Endothelial cell of umbilical vein (primary cell): ENCODE data around the gene SYNGR4. TPM values are rescaled to one million over a fixed set of nuclear protein-coding genes. Genes with fewer than 3 reads are reported as not detected.

Experiments used
- BruUV-seq: library from RNA; stranded (reverse); fragments of 400-500 nt; replicated peaks from 2 replicates; lab custom pipeline; 2021; lab: Mats Ljungman, UMichigan
- CTCF ChIA-PET: fragments of 300-600, 350-600 bp; sonication (Branson Sonifier 250); formaldehyde crosslinking; loops from one replicate; lab custom pipeline; 2021; ENCODE audit warnings: antibody characterized with exemption, inconsistent platforms; lab: Charles Lee
- POLR2A ChIA-PET: fragments of 300-600, 350-600 bp; sonication (Branson Sonifier 250); formaldehyde crosslinking; loops from one replicate; lab custom pipeline; 2021; ENCODE audit warnings: antibody characterized with exemption, inconsistent platforms; lab: Charles Lee
- DNase-seq: peaks from one replicate; pipeline ENCODE4 v3.0.0-alpha.2; 2011; ENCODE audit warnings: low read depth, low spot score
- FAIRE-seq: peaks from 2 replicates; lab custom pipeline; 2011; peaks lifted over from hg19 to GRCh38; lab: Jason Lieb, UNC
- H2AFZ ChIP-seq: 2 replicates; pipeline ENCODE4 v1.6.0; 2012; ENCODE audit warnings: low read depth, low read length, control low read depth, inconsistent platforms
- H3K27ac ChIP-seq: 2 replicates; pipeline ENCODE4 v1.5.1; 2011; ENCODE audit warnings: low read depth, mild to moderate bottlenecking, control low read depth, low read length, moderate library complexity; ENCODE audit not compliant: insufficient read depth
- H3K27me3 ChIP-seq, 2 experiments: 2 replicates each; pipeline versions ENCODE4 v1.6.0 to v1.6.1; 2011; ENCODE audit warnings: low read length in 2 of 2, mixed read lengths in 1 of 2; ENCODE audit not compliant: control insufficient read depth in 2 of 2, insufficient read depth in 2 of 2
- H3K36me3 ChIP-seq, 2 experiments: 2 replicates in 1 of 2; 3 replicates in 1 of 2; pipeline ENCODE4 v1.5.1; 2011; ENCODE audit warnings: low read length in 2 of 2, mild to moderate bottlenecking in 1 of 2, moderate library complexity in 1 of 2; ENCODE audit not compliant: control insufficient read depth in 2 of 2, insufficient read depth in 2 of 2; ENCODE audit errors: extremely low read depth in 1 of 2
- H3K4me1 ChIP-seq: 3 replicates; pipeline ENCODE4 v1.5.1; 2011; ENCODE audit warnings: mild to moderate bottlenecking, low read length; ENCODE audit not compliant: control insufficient read depth, insufficient read depth; ENCODE audit errors: extremely low read depth
- H3K4me2 ChIP-seq: 2 replicates; pipeline ENCODE4 v1.6.1; 2011; ENCODE audit warnings: low read length, control low read depth, mixed read lengths; ENCODE audit not compliant: insufficient read depth
- H3K4me3 ChIP-seq, 3 experiments: fragments of 200-600 bp in 1 of 3; sonication (generic), shearing (Covaris generic) in 1 of 3; replicated peaks in 1 of 3; 2 replicates each; pipeline ENCODE4 v1.5.1; 2011 to 2016; ENCODE audit warnings: control low read depth in 3 of 3, low read length in 3 of 3, mild to moderate bottlenecking in 2 of 3, inconsistent platforms in 1 of 3, low read depth in 1 of 3, moderate library complexity in 1 of 3; ENCODE audit not compliant: insufficient read depth in 1 of 3
- H3K79me2 ChIP-seq: 2 replicates; pipeline ENCODE4 v1.6.0; 2012; ENCODE audit warnings: low read length, inconsistent platforms; ENCODE audit not compliant: control insufficient read depth, insufficient read depth
- H3K9ac ChIP-seq: replicated peaks from 2 replicates; pipeline ENCODE3; 2011; ENCODE audit warnings: low read length, control low read depth; ENCODE audit not compliant: insufficient read depth; ENCODE audit errors: extremely low read depth
- H3K9me1 ChIP-seq: replicated peaks from 3 replicates; pipeline ENCODE4 v1.6.0; 2011; ENCODE audit warnings: mild to moderate bottlenecking, low read length; ENCODE audit not compliant: control insufficient read depth, insufficient read depth; ENCODE audit errors: extremely low read depth
- H3K9me3 ChIP-seq: replicated peaks from 2 replicates; pipeline ENCODE4 v1.5.1; 2012; ENCODE audit warnings: low read length, inconsistent platforms; ENCODE audit not compliant: control insufficient read depth, insufficient read depth
- H4K20me1 ChIP-seq: replicated peaks from 2 replicates; pipeline ENCODE3; 2011; ENCODE audit warnings: mild to moderate bottlenecking, low read length; ENCODE audit not compliant: control insufficient read depth, insufficient read depth; ENCODE audit errors: extremely low read depth
- EZH2 ChIP-seq: IDR thresholded peaks from 2 replicates; pipeline ENCODE4 v1.6.1; 2012; ENCODE audit warnings: borderline replicate concordance, low read depth, mild to moderate bottlenecking, moderate library complexity, low read length, inconsistent platforms; ENCODE audit not compliant: severe bottlenecking
- FOS ChIP-seq: IDR thresholded peaks from 2 replicates; pipeline ENCODE4 v1.6.1; 2011; ENCODE audit warnings: mild to moderate bottlenecking, low read length, moderate library complexity, borderline replicate concordance; ENCODE audit not compliant: insufficient read depth
- GATA2 ChIP-seq: IDR thresholded peaks from 2 replicates; pipeline ENCODE4 v1.7.0; 2011; ENCODE audit warnings: low read depth, mild to moderate bottlenecking, moderate library complexity, mixed read lengths, low read length; ENCODE audit not compliant: insufficient read length, insufficient read depth
- JUN ChIP-seq: IDR thresholded peaks from 2 replicates; pipeline ENCODE4 v1.6.1; 2011; ENCODE audit warnings: borderline replicate concordance, low read depth; ENCODE audit not compliant: insufficient read length, insufficient read depth
- MYC ChIP-seq: IDR thresholded peaks from one replicate; pipeline ENCODE4 v1.6.1; 2011; ENCODE audit warnings: mild to moderate bottlenecking, low read depth, low read length
- POLR2A ChIP-seq: IDR thresholded peaks from 2 replicates; pipeline ENCODE4 v1.6.1; 2012; ENCODE audit warnings: low read depth, mild to moderate bottlenecking, control low read depth, low read length
- POLR2AphosphoS5 ChIP-seq: IDR thresholded peaks from 2 replicates; pipeline ENCODE4 v1.6.1; 2012; ENCODE audit warnings: low read depth, mild to moderate bottlenecking, control low read depth, low read length, moderate library complexity; ENCODE audit not compliant: insufficient read depth
- dilution Hi-C: fragments of 300-500 bp; cut with MboI; formaldehyde crosslinking; loops from one replicate; pipeline ENCODE4 v1.15.0; 2019; ENCODE audit warnings: low sequenced_read_pairs; ENCODE audit not compliant: extremely low pct_ligation_motif_present
- intact Hi-C: fragments of 100-400 bp; cut with micrococcal nuclease; formaldehyde crosslinking; loops from one replicate; pipeline ENCODE4 v1.10.0; 2022
- polyA plus RNA-seq, 4 experiments: library from polyadenylated mRNA; depleted of rRNA in 3 of 4; stranded (reverse) in 3 of 4; unstranded in 1 of 4; fragments of >200 nt; gene quantifications; 2 replicates each; pipeline versions ENCODE4 v1.2.1 to v1.2.3, GENCODE V29; 2011 to 2012; ENCODE audit warnings: missing spikeins in 1 of 4
- total RNA-seq: library from RNA; stranded (reverse); gene quantifications from 2 replicates; pipeline ENCODE4 v1.2.3, GENCODE V29; 2021
- TF ChIP-seq, protein P1 (sequence below), 2 donors: IDR thresholded peaks; 1 replicate in 1 of 2; 2 replicates in 1 of 2; pipeline ENCODE4 v1.5.1; 2011; ENCODE audit warnings: low read length in 2 of 2, mild to moderate bottlenecking in 2 of 2, moderate library complexity in 2 of 2, control low read depth in 1 of 2, inconsistent platforms in 1 of 2, low read depth in 1 of 2; ENCODE audit not compliant: insufficient read depth in 1 of 2; ENCODE audit errors: extremely low read depth in 1 of 2
- TF ChIP-seq, protein P2 (sequence below): IDR thresholded peaks from 2 replicates; pipeline ENCODE4 v1.6.1; 2011; ENCODE audit not compliant: insufficient read depth, insufficient read length

SYNGR4 gene
- total and polyA plus RNA-seq, 2 donors (not counting 3 experiments of a cell fraction or from before 2014, with no cell fraction given) = not detected

GRCh38 chr19:48346191-48346590, 18.0 kb upstream of the SYNGR4 start:
- no TSS peak for BruUV-seq
- FAIRE-seq = no peak
- H3K27ac ChIP-seq = no peak overlapping the region
- intact Hi-C loops (no loop called here), dilution Hi-C loops (no loop called here)
- no peaks in the 10 kb centered on the region for H4K20me1 ChIP-seq
- no peak overlapping the region for H3K4me2 ChIP-seq
- no peaks in the 10 kb centered on the region for H3K4me1 ChIP-seq
- TF ChIP-seq POLR2A = no peak
- no peak for TF ChIP-seq FOS
- no peak for TF ChIP-seq GATA2
- no peak for TF ChIP-seq POLR2AphosphoS5
- TF ChIP-seq, protein P1, sequence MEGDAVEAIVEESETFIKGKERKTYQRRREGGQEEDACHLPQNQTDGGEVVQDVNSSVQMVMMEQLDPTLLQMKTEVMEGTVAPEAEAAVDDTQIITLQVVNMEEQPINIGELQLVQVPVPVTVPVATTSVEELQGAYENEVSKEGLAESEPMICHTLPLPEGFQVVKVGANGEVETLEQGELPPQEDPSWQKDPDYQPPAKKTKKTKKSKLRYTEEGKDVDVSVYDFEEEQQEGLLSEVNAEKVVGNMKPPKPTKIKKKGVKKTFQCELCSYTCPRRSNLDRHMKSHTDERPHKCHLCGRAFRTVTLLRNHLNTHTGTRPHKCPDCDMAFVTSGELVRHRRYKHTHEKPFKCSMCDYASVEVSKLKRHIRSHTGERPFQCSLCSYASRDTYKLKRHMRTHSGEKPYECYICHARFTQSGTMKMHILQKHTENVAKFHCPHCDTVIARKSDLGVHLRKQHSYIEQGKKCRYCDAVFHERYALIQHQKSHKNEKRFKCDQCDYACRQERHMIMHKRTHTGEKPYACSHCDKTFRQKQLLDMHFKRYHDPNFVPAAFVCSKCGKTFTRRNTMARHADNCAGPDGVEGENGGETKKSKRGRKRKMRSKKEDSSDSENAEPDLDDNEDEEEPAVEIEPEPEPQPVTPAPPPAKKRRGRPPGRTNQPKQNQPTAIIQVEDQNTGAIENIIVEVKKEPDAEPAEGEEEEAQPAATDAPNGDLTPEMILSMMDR (IDR thresholded peaks at IDR 0.05; ENCODE audit: extremely low read depth in 1 of 2, insufficient read depth in 1 of 2, low read depth in 1 of 2, low read length in 2 of 2) = no peak
- no peak for TF ChIP-seq EZH2
- TF ChIP-seq, protein P2, sequence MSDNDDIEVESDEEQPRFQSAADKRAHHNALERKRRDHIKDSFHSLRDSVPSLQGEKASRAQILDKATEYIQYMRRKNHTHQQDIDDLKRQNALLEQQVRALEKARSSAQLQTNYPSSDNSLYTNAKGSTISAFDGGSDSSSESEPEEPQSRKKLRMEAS = no peak
- no peak for TF ChIP-seq MYC
- no peak for TF ChIP-seq JUN
- no peaks in the 10 kb centered on the region for H3K79me2 ChIP-seq
- no peak overlapping the region for H3K4me3 ChIP-seq
- ChIA-PET POLR2A (no interaction called here), CTCF (interaction anchor here (0.6 kb wide), 1 partner anchor 591 kb away, joined by 4 read pairs; no protein-coding TSS in a partner anchor)
- no peaks in the 10 kb centered on the region for H3K9me1 ChIP-seq
- no peak overlapping the region for H2AFZ ChIP-seq
- no peak for DNase-seq
- H3K27me3 ChIP-seq = no peaks in the 10 kb centered on the region
- no peaks in the 10 kb centered on the region for H3K36me3 ChIP-seq
- H3K9me3 ChIP-seq = no peaks in the 10 kb centered on the region
- no peak overlapping the region for H3K9ac ChIP-seq
